SIG-M5 (cell line): ENCODE results near the gene CEP44.
"Not testable (repeated sequence)": the region's sequence is repeated elsewhere in the genome, so short reads cannot be mapped to it uniquely, and the experiment has no call there.

Experiments
- DNase-seq: peaks from one replicate; lab custom pipeline; 2025; lab: John Stamatoyannopoulos, UW

CEP44 gene

GRCh38 chr4:174283507-174284471, at the start of gene CEP44, which contains the start of gene FBXO8:
Gene CEP44 (plus strand): TSS chr4:174283911. CDS start chr4:174299122, 15,211 bp downstream.
Gene FBXO8 (minus strand): TSS chr4:174283667. CDS start chr4:174263092, 20,575 bp downstream.
- peak; percentile 13 for DNase-seq

GRCh38 chr4:174236359-174236758, 47.4 kb upstream of the CEP44 start:
- no peak for DNase-seq

GRCh38 chr4:174241162-174241561, 42.5 kb upstream of the CEP44 start:
- no peak for DNase-seq

GRCh38 chr4:174244441-174244840, 39.3 kb upstream of the CEP44 start:
- DNase-seq, result no peak

- no peak for DNase-seq
Observed at GRCh38 chr4:174245714-174246113, 38.0 kb upstream of the CEP44 start.

- no peak for DNase-seq
Observed at GRCh38 chr4:174248407-174248806, 35.3 kb upstream of the CEP44 start.

- no peak for DNase-seq
Observed at GRCh38 chr4:174252412-174252811, 31.3 kb upstream of the CEP44 start.

GRCh38 chr4:174254613-174255012, 29.1 kb upstream of the CEP44 start:
- DNase-seq, result no peak

- DNase-seq, result no peak
Observed at GRCh38 chr4:174255374-174255773, 28.3 kb upstream of the CEP44 start.

GRCh38 chr4:174255786-174256185, 27.9 kb upstream of the CEP44 start:
- no peak for DNase-seq

- DNase-seq, result no peak
Observed at GRCh38 chr4:174256277-174256713, 27.4 kb upstream of the CEP44 start.

GRCh38 chr4:174259580-174259979, 24.1 kb upstream of the CEP44 start:
- DNase-seq, result no peak

GRCh38 chr4:174260099-174260498, 23.6 kb upstream of the CEP44 start:
- no peak for DNase-seq

- DNase-seq, result not testable (repeated sequence)
Observed at GRCh38 chr4:174261432-174261831, 22.3 kb upstream of the CEP44 start.

GRCh38 chr4:174262624-174263444, 20.9 kb upstream of the CEP44 start:
- DNase-seq, result no peak

- DNase-seq, result no peak
Observed at GRCh38 chr4:174263445-174263736, 20.3 kb upstream of the CEP44 start.

- no peak for DNase-seq
Observed at GRCh38 chr4:174265916-174266315, 17.8 kb upstream of the CEP44 start.

GRCh38 chr4:174266416-174266815, 17.3 kb upstream of the CEP44 start:
- no peak for DNase-seq

GRCh38 chr4:174273930-174274329, 9.8 kb upstream of the CEP44 start:
- DNase-seq, result no peak

- DNase-seq, result no peak
Observed at GRCh38 chr4:174274436-174274835, 9.3 kb upstream of the CEP44 start.

GRCh38 chr4:174275101-174275500, 8.6 kb upstream of the CEP44 start:
- DNase-seq, result no peak

GRCh38 chr4:174277433-174277832, 6.3 kb upstream of the CEP44 start:
- no peak for DNase-seq

GRCh38 chr4:174278467-174278866, 5.2 kb upstream of the CEP44 start:
- no peak for DNase-seq
